H9 (cell line): ENCODE data around the gene CDC14A. TPM values are rescaled to one million over a fixed set of nuclear protein-coding genes. Genes with fewer than 3 reads are reported as not detected.

Experiments
- DNase-seq: peaks from one replicate; pipeline ENCODE4 v3.0.0-alpha.2; 2017
- H2AFZ ChIP-seq: one replicate; pipeline ENCODE4 v1.6.1; 2013; ENCODE audit warnings: mild to moderate bottlenecking, low read length, control low read depth, moderate library complexity
- H2AK5ac ChIP-seq: 2 replicates; pipeline ENCODE4 v1.6.1; 2013; ENCODE audit warnings: low read length, control low read depth, mixed read lengths; ENCODE audit not compliant: insufficient read length
- H2BK120ac ChIP-seq: one replicate; pipeline ENCODE4 v1.6.1; 2013; ENCODE audit warnings: low read depth, mild to moderate bottlenecking, low read length, control low read depth, inconsistent platforms; ENCODE audit not compliant: poor library complexity, severe bottlenecking
- H2BK12ac ChIP-seq: 2 replicates; pipeline ENCODE4 v1.6.1; 2013; ENCODE audit warnings: low read length, control low read depth, mixed read lengths, low read depth; ENCODE audit not compliant: insufficient read length
- H2BK15ac ChIP-seq: 2 replicates; pipeline ENCODE4 v1.6.1; 2013; ENCODE audit warnings: low read depth, low read length, control low read depth
- H2BK20ac ChIP-seq: one replicate; pipeline ENCODE4 v1.6.1; 2013; ENCODE audit warnings: low read depth, mild to moderate bottlenecking, low read length, control low read depth, inconsistent platforms; ENCODE audit not compliant: poor library complexity, severe bottlenecking
- H2BK5ac ChIP-seq: 2 replicates; pipeline ENCODE4 v1.6.1; 2013; ENCODE audit warnings: low read length, control low read depth, mixed read lengths; ENCODE audit not compliant: insufficient read length
- H3K14ac ChIP-seq: 2 replicates; pipeline ENCODE4 v1.6.1; 2013; ENCODE audit warnings: low read length, control low read depth; ENCODE audit not compliant: insufficient read depth
- H3K18ac ChIP-seq: 2 replicates; pipeline ENCODE4 v1.6.1; 2013; ENCODE audit warnings: low read depth, mild to moderate bottlenecking, mixed read lengths, low read length, control low read depth; ENCODE audit not compliant: insufficient read length
- H3K23ac ChIP-seq: 2 replicates; pipeline ENCODE4 v1.6.1; 2013; ENCODE audit warnings: low read length, control low read depth, mixed read lengths, low read depth; ENCODE audit not compliant: insufficient read length
- H3K23me2 ChIP-seq: 2 replicates; pipeline ENCODE4 v1.6.1; 2013; ENCODE audit warnings: low read depth, mild to moderate bottlenecking, mixed read lengths, low read length, control low read depth; ENCODE audit not compliant: insufficient read length, poor library complexity, severe bottlenecking
- H3K27ac ChIP-seq: 2 replicates; pipeline ENCODE4 v1.5.1; 2013; ENCODE audit warnings: low read length, control low read depth, mixed read lengths, low read depth; ENCODE audit not compliant: insufficient read length
- H3K27me3 ChIP-seq: 2 replicates; pipeline ENCODE4 v1.6.1; 2013; ENCODE audit warnings: low read length, control low read depth, inconsistent platforms; ENCODE audit not compliant: insufficient read depth
- H3K4ac ChIP-seq: 2 replicates; pipeline ENCODE4 v1.6.1; 2013; ENCODE audit warnings: low read depth, mild to moderate bottlenecking, control low read depth, inconsistent platforms, low read length, moderate library complexity
- H3K4me1 ChIP-seq: 2 replicates; pipeline ENCODE4 v1.6.1; 2013; ENCODE audit warnings: low read length, control low read depth, inconsistent platforms; ENCODE audit not compliant: insufficient read depth
- H3K4me2 ChIP-seq: 2 replicates; pipeline ENCODE4 v1.6.1; 2013; ENCODE audit warnings: low read length, control low read depth, mixed read lengths; ENCODE audit not compliant: insufficient read length, insufficient read depth
- H3K56ac ChIP-seq: 2 replicates; pipeline ENCODE4 v1.6.1; 2013; ENCODE audit warnings: low read depth, mild to moderate bottlenecking, mixed read lengths, low read length, control low read depth; ENCODE audit not compliant: insufficient read length
- H3K79me1 ChIP-seq: 2 replicates; pipeline ENCODE4 v1.6.1; 2013; ENCODE audit warnings: low read depth, mild to moderate bottlenecking, moderate library complexity, low read length, control low read depth, inconsistent platforms; ENCODE audit not compliant: insufficient read depth, poor library complexity, severe bottlenecking
- H3K79me2 ChIP-seq: 2 replicates; pipeline ENCODE4 v1.6.1; 2013; ENCODE audit warnings: low read length, control low read depth, inconsistent platforms; ENCODE audit not compliant: insufficient read depth
- H3K9ac ChIP-seq: 2 replicates; pipeline ENCODE4 v1.6.1; 2013; ENCODE audit warnings: low read length, control low read depth, mixed read lengths; ENCODE audit not compliant: insufficient read length; ENCODE audit errors: extremely low read depth
- H3K9me3 ChIP-seq: one replicate; pipeline ENCODE4 v1.6.1; 2013; ENCODE audit warnings: low read depth, low read length, inconsistent platforms; ENCODE audit not compliant: control insufficient read depth
- H3T11ph ChIP-seq: one replicate; pipeline ENCODE4 v1.6.1; 2013; ENCODE audit warnings: mild to moderate bottlenecking, low read length, control low read depth, inconsistent platforms
- H4K20me1 ChIP-seq: one replicate; pipeline ENCODE4 v1.6.1; 2013; ENCODE audit not compliant: control insufficient read depth, insufficient read length, insufficient read depth
- H4K5ac ChIP-seq: 2 replicates; pipeline ENCODE4 v1.6.1; 2013; ENCODE audit warnings: low read depth, mild to moderate bottlenecking, mixed read lengths, low read length, control low read depth; ENCODE audit not compliant: insufficient read length
- H4K8ac ChIP-seq: replicated peaks from 2 replicates; pipeline ENCODE4 v1.6.1; 2013; ENCODE audit warnings: low read length, control low read depth, mixed read lengths, low read depth; ENCODE audit not compliant: insufficient read length
- H4K91ac ChIP-seq: 2 replicates; pipeline ENCODE4 v1.6.1; 2013; ENCODE audit warnings: low read depth, mild to moderate bottlenecking, moderate library complexity, mixed read lengths, low read length, control low read depth; ENCODE audit not compliant: insufficient read length
- H3K27ac Mint-ChIP-seq, 3 experiments: 2 replicates in 2 of 3; 3 replicates in 1 of 3; pipeline ENCODE4 v1.8.0; 2020 to 2021; ENCODE audit warnings: mixed read lengths in 3 of 3, mild to moderate bottlenecking in 1 of 3, moderate library complexity in 1 of 3
- H3K27me3 Mint-ChIP-seq: 2 replicates; pipeline ENCODE4 v1.8.0; 2021; ENCODE audit warnings: low read depth, mild to moderate bottlenecking, moderate library complexity, mixed read lengths
- H3K36me3 Mint-ChIP-seq, 3 experiments: 2 replicates in 2 of 3; 3 replicates in 1 of 3; pipeline ENCODE4 v1.8.0; 2020 to 2021; ENCODE audit warnings: low read depth in 3 of 3, mixed read lengths in 3 of 3; ENCODE audit not compliant: insufficient read depth in 1 of 3
- H3K4me1 Mint-ChIP-seq, 2 experiments: 2 replicates each; pipeline ENCODE4 v1.8.0; 2020; ENCODE audit warnings: mixed read lengths in 2 of 2
- H3K4me3 Mint-ChIP-seq, 2 experiments: 2 replicates in 1 of 2; 3 replicates in 1 of 2; pipeline ENCODE4 v1.8.0; 2020 to 2021; ENCODE audit warnings: mild to moderate bottlenecking in 2 of 2, mixed read lengths in 2 of 2, moderate library complexity in 1 of 2
- H3K9me3 Mint-ChIP-seq, 2 experiments: 2 replicates in 1 of 2; 3 replicates in 1 of 2; pipeline ENCODE4 v1.8.0; 2020; ENCODE audit warnings: mild to moderate bottlenecking in 2 of 2, mixed read lengths in 2 of 2, moderate library complexity in 1 of 2
- total RNA-seq: library from RNA; stranded (reverse); gene quantifications from 2 replicates; pipeline ENCODE4 v1.2.1, GENCODE V29; 2021
- TF ChIP-seq, protein P1 (sequence below): fragments of 200-600 bp; sonication (generic); conservative IDR thresholded peaks from 3 replicates; pipeline ENCODE4 v1.8.0; 2021; ENCODE audit warnings: antibody characterized with exemption, mild to moderate bottlenecking

The CDC14A gene
- total RNA-seq, 1 experiment from 2014 or later = 8.9 TPM

DNA sequence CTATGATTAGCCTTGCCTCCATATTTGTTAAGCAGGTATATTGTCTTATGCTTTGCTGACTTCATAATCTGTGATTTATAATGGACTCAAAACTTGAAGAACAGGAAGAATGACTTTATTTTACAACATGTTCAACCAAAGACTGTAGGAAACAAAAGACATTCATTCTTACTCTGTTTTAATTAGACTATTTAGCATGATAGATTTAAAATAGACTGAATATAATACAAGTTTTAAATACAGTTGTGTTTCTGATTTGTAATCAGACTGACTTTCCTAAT, 63.1 kb downstream of the CDC14A start:
- no peak overlapping the region for H3K27ac ChIP-seq
- no peaks in the 10 kb centered on the region for H3K23me2 ChIP-seq
- no peak overlapping the region for H4K5ac ChIP-seq
- H3K56ac ChIP-seq = no peak overlapping the region
- Mint-ChIP-seq H3K27ac (no peak overlapping the region), H3K36me3 (peaks cover 0 to 2% (median 2%) of the 10 kb centered on the region in 3 experiments; a peak in 3 of 7 replicates), H3K4me3 (no peak overlapping the region), H3K27me3 (no peaks in the 10 kb centered on the region), H3K4me1 (peaks cover 23 to 25% of the 10 kb centered on the region in 2 experiments), H3K9me3 (no peaks in the 10 kb centered on the region)
- H4K8ac ChIP-seq = no peak overlapping the region
- H2BK12ac ChIP-seq = no peak overlapping the region
- H3K14ac ChIP-seq = no peak overlapping the region
- H3K18ac ChIP-seq = no peak overlapping the region
- H3K79me1 ChIP-seq = no peaks in the 10 kb centered on the region
- TF ChIP-seq, protein P1, sequence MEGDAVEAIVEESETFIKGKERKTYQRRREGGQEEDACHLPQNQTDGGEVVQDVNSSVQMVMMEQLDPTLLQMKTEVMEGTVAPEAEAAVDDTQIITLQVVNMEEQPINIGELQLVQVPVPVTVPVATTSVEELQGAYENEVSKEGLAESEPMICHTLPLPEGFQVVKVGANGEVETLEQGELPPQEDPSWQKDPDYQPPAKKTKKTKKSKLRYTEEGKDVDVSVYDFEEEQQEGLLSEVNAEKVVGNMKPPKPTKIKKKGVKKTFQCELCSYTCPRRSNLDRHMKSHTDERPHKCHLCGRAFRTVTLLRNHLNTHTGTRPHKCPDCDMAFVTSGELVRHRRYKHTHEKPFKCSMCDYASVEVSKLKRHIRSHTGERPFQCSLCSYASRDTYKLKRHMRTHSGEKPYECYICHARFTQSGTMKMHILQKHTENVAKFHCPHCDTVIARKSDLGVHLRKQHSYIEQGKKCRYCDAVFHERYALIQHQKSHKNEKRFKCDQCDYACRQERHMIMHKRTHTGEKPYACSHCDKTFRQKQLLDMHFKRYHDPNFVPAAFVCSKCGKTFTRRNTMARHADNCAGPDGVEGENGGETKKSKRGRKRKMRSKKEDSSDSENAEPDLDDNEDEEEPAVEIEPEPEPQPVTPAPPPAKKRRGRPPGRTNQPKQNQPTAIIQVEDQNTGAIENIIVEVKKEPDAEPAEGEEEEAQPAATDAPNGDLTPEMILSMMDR = no peak
- H3K79me2 ChIP-seq = no peaks in the 10 kb centered on the region; the same call in 1 of the 2 replicates
- H2AFZ ChIP-seq = no peak overlapping the region
- H3K9ac ChIP-seq = no peak overlapping the region
- H4K20me1 ChIP-seq = no peaks in the 10 kb centered on the region
- H3T11ph ChIP-seq = no peak overlapping the region
- H3K4ac ChIP-seq = no peak overlapping the region
- no peak overlapping the region for H3K23ac ChIP-seq
- H3K4me1 ChIP-seq = peaks cover 3% of the 10 kb centered on the region; the same call in 1 of the 2 replicates
- no peak overlapping the region for H4K91ac ChIP-seq
- H3K4me2 ChIP-seq = no peak overlapping the region
- no peak overlapping the region for H2BK15ac ChIP-seq
- H2BK120ac ChIP-seq = no peak overlapping the region
- H2BK5ac ChIP-seq = no peak overlapping the region
- no peaks in the 10 kb centered on the region for H3K27me3 ChIP-seq
- no peak overlapping the region for H2AK5ac ChIP-seq
- no peaks in the 10 kb centered on the region for H3K9me3 ChIP-seq
- DNase-seq = no peak
- H2BK20ac ChIP-seq = no peak overlapping the region
